Spleen (tissue), 7 donors: ENCODE measurements around the gene QSER1.
"Not testable (repeated sequence)": the region's sequence is repeated elsewhere in the genome, so short reads cannot be mapped to it uniquely, and the experiment has no call there.

Experiments used
- CTCF ChIP-seq, 11 experiments: fragments of 200-600 bp in 7 of 11; fragments of 450-650 bp in 4 of 11; sonication (generic) in 4 of 11; IDR thresholded peaks in 8 of 11; conservative IDR thresholded peaks in 3 of 11; 1 replicate in 7 of 11; 2 replicates in 4 of 11; pipeline versions ENCODE4 v1.4.0 to v1.8.0; 2016 to 2021; ENCODE audit warnings: antibody characterized with exemption in 11 of 11, inconsistent platforms in 4 of 11, mild to moderate bottlenecking in 1 of 11
- POLR2A ChIP-seq, 3 donors: fragments of 450-650 bp; IDR thresholded peaks; one replicate each; pipeline ENCODE4 v1.5.1; 2017; ENCODE audit warnings: antibody characterized with exemption in 3 of 3, mild to moderate bottlenecking in 1 of 3
- POLR2AphosphoS5 ChIP-seq, 3 donors: sonication (generic); formaldehyde crosslinking; IDR thresholded peaks; one replicate each; pipeline ENCODE4 v1.5.1; 2017; ENCODE audit warnings: antibody characterized with exemption in 3 of 3
- donor health status: DM: no; HTN: no; CAD: no; lungs with moderate emphysema.
- donor health status: DM: no; HTN: no; CAD: no.
- donor health status: DM: no; HTN: no; CAD: no.

GRCh38 chr11:32887707-32888383 lies 4.8 kb upstream of the QSER1 start:
- not testable (repeated sequence) for TF ChIP-seq CTCF (IDR thresholded peaks at IDR 0.05 in 8 of 11, conservative IDR thresholded peaks at IDR 0.05 in 3 of 11); POLR2AphosphoS5 (IDR thresholded peaks at IDR 0.05); POLR2A (IDR thresholded peaks at IDR 0.05)
